SK-N-SH (cell line): ENCODE measurements around the gene VPS13C. TPM values are rescaled to one million over a fixed set of nuclear protein-coding genes. Genes with fewer than 3 reads are reported as not detected.

Experiments used
- CTCF ChIA-PET: fragments of 300-600, 350-600 bp; formaldehyde crosslinking; extraction: SDS; loops from one replicate; lab custom pipeline; 2021; lab: Yijun Ruan, JAX
- POLR2A ChIA-PET: fragments of 350-600 bp; sonication (Branson Sonifier 250); formaldehyde crosslinking; extraction: SDS; loops from one replicate; lab custom pipeline; 2020; ENCODE audit warnings: antibody characterized with exemption, inconsistent platforms; lab: Yijun Ruan, JAX
- DNase-seq: peaks from one replicate; pipeline ENCODE4 v3.0.0; 2012
- H2AFZ ChIP-seq: fragments of 200-600 bp; sonication (generic); 2 replicates; pipeline ENCODE4 v1.8.1; 2016; ENCODE audit warnings: antibody characterized with exemption, mild to moderate bottlenecking, low read depth
- H3F3A ChIP-seq: fragments of 200-600 bp; sonication (generic); replicated peaks from 2 replicates; pipeline ENCODE3; 2016; ENCODE audit warnings: antibody characterized with exemption, mild to moderate bottlenecking; ENCODE audit not compliant: insufficient read depth
- H3K27ac ChIP-seq, 2 experiments: fragments of 200-500 bp in 1 of 2; fragments of 200-600 bp in 1 of 2; sonication (Bioruptor generic) in 1 of 2; sonication (generic), shearing (Covaris generic) in 1 of 2; 2 replicates each; pipeline versions ENCODE4 v1.5.1 to v1.6.1; 2014 to 2016; ENCODE audit warnings: low read depth in 2 of 2, inconsistent platforms in 1 of 2, low read length in 1 of 2, mild to moderate bottlenecking in 1 of 2, mixed read lengths in 1 of 2
- H3K27me3 ChIP-seq: fragments of 200-600 bp; sonication (generic), shearing (Covaris generic); 2 replicates; pipeline ENCODE4 v1.6.1; 2016; ENCODE audit warnings: mixed run types; ENCODE audit not compliant: insufficient read depth
- H3K36me3 ChIP-seq, 2 experiments: fragments of 200-500 bp in 1 of 2; fragments of 200-600 bp in 1 of 2; sonication (Bioruptor generic) in 1 of 2; sonication (generic) in 1 of 2; replicated peaks in 1 of 2; 2 replicates each; pipeline versions ENCODE3 to v1.5.1; 2014 to 2016; ENCODE audit warnings: low read length in 1 of 2, mild to moderate bottlenecking in 1 of 2; ENCODE audit not compliant: insufficient read depth in 2 of 2, control insufficient read depth in 1 of 2
- H3K4me1 ChIP-seq, 2 experiments: fragments of 200-500 bp in 1 of 2; fragments of 200-600 bp in 1 of 2; sonication (Bioruptor generic) in 1 of 2; sonication (generic), shearing (Covaris generic) in 1 of 2; 2 replicates each; pipeline versions ENCODE4 v1.5.1 to v1.6.1; 2014 to 2016; ENCODE audit warnings: low read depth in 1 of 2, low read length in 1 of 2, mixed run types in 1 of 2; ENCODE audit not compliant: insufficient read depth in 2 of 2, control insufficient read depth in 1 of 2
- H3K4me2 ChIP-seq: fragments of 200-600 bp; sonication (generic), shearing (Covaris generic); 2 replicates; pipeline ENCODE4 v1.6.1; 2017; ENCODE audit warnings: mixed run types
- H3K4me3 ChIP-seq, 2 experiments: fragments of 200-500 bp in 1 of 2; fragments of 200-600 bp in 1 of 2; sonication (Bioruptor generic) in 1 of 2; sonication (generic), shearing (Covaris generic) in 1 of 2; 2 replicates each; pipeline versions ENCODE4 v1.5.1 to v1.8.1; 2014 to 2016; ENCODE audit warnings: low read depth in 2 of 2, inconsistent platforms in 1 of 2, low read length in 1 of 2, mild to moderate bottlenecking in 1 of 2, mixed read lengths in 1 of 2, moderate library complexity in 1 of 2
- H3K79me2 ChIP-seq: fragments of 200-600 bp; sonication (generic); 2 replicates; pipeline ENCODE4 v1.8.1; 2017; ENCODE audit warnings: mild to moderate bottlenecking; ENCODE audit not compliant: insufficient read depth
- H3K9ac ChIP-seq: fragments of 200-600 bp; sonication (generic); 2 replicates; pipeline ENCODE4 v1.6.1; 2017; ENCODE audit warnings: mixed run types
- H3K9me2 ChIP-seq: fragments of 200-600 bp; sonication (generic); 2 replicates; pipeline ENCODE4 v1.6.1; 2017; ENCODE audit warnings: mixed run types
- H3K9me3 ChIP-seq: fragments of 200-600 bp; sonication (generic); 2 replicates; pipeline ENCODE4 v1.6.1; 2017; ENCODE audit warnings: mixed run types, mild to moderate bottlenecking, moderate library complexity
- H4K20me1 ChIP-seq: fragments of 200-600 bp; sonication (generic); 2 replicates; pipeline ENCODE4 v1.6.1; 2017; ENCODE audit warnings: mild to moderate bottlenecking, mixed run types; ENCODE audit not compliant: insufficient read depth
- CHD2 ChIP-seq: fragments of 150-350 bp; IDR thresholded peaks from 2 replicates; pipeline ENCODE4 v1.6.1; 2018; ENCODE audit warnings: low read length; ENCODE audit not compliant: partially characterized antibody
- FOXJ3 ChIP-seq: sonication (generic); formaldehyde crosslinking; IDR thresholded peaks from 2 replicates; pipeline ENCODE4 v1.5.1; 2020; ENCODE audit warnings: mild to moderate bottlenecking, missing genetic modification reagents
- GABPA ChIP-seq: IDR thresholded peaks from 2 replicates; pipeline ENCODE4 v1.4.0; 2012; ENCODE audit warnings: low read depth, mild to moderate bottlenecking
- GATA2 ChIP-seq: sonication (generic); formaldehyde crosslinking; IDR thresholded peaks from 2 replicates; pipeline ENCODE4 v1.5.0; 2020; ENCODE audit warnings: mild to moderate bottlenecking, missing genetic modification reagents
- IRF3 ChIP-seq: fragments of 150-350 bp; IDR thresholded peaks from 2 replicates; pipeline ENCODE4 v1.6.1; 2016; ENCODE audit warnings: mild to moderate bottlenecking, low read depth, low read length
- MAX ChIP-seq: IDR thresholded peaks from 2 replicates; pipeline ENCODE4 v1.4.0; 2012; ENCODE audit warnings: low read depth
- MEF2A ChIP-seq: IDR thresholded peaks from 2 replicates; pipeline ENCODE4 v1.4.0; 2012; ENCODE audit warnings: low read depth, borderline replicate concordance
- MXI1 ChIP-seq: IDR thresholded peaks from 2 replicates; pipeline ENCODE4 v1.6.1; 2012; ENCODE audit warnings: mild to moderate bottlenecking, low read depth, low read length, improper control_type of control experiment
- NRF1 ChIP-seq: IDR thresholded peaks from 2 replicates; pipeline ENCODE4 v1.6.1; 2012; ENCODE audit warnings: low read depth, mild to moderate bottlenecking, low read length
- POLR2AphosphoS5 ChIP-seq: IDR thresholded peaks from 2 replicates; pipeline ENCODE4 v1.6.1; 2012; ENCODE audit warnings: low read depth, low read length
- RAD21 ChIP-seq: IDR thresholded peaks from 2 replicates; pipeline ENCODE4 v1.6.1; 2012; ENCODE audit warnings: mild to moderate bottlenecking, low read length
- RCOR1 ChIP-seq: fragments of 150-350 bp; IDR thresholded peaks from 2 replicates; pipeline ENCODE4 v1.6.1; 2017; ENCODE audit warnings: antibody characterized with exemption, low read length
- SIN3A ChIP-seq: IDR thresholded peaks from 2 replicates; pipeline ENCODE4 v1.6.1; 2012; ENCODE audit warnings: low read depth, mild to moderate bottlenecking, low read length, moderate library complexity, borderline replicate concordance
- SMC3 ChIP-seq: IDR thresholded peaks from 2 replicates; pipeline ENCODE4 v1.6.1; 2012; ENCODE audit warnings: low read depth, low read length, improper control_type of control experiment
- USF1 ChIP-seq: IDR thresholded peaks from 2 replicates; pipeline ENCODE4 v1.4.0; 2012; ENCODE audit warnings: low read depth, borderline replicate concordance
- USF2 ChIP-seq: fragments of 150-350 bp; IDR thresholded peaks from 2 replicates; pipeline ENCODE4 v1.6.1; 2017; ENCODE audit warnings: antibody characterized with exemption, low read length, low read depth, borderline replicate concordance
- WGBS: methylation state at CpG from one replicate; pipeline ENCODE4 v1.1.6; 2017; ENCODE audit warnings: low lambda C conversion rate; 5-methylcytosine and 5-hydroxymethylcytosine counted together
- polyA plus RNA-seq, 3 experiments: library from polyadenylated mRNA; depleted of rRNA; stranded (reverse); fragments of >200 nt; gene quantifications; 2 replicates each; pipeline ENCODE4 v1.2.3, GENCODE V29; 2012

Gene VPS13C
- polyA plus RNA-seq, 1 of the 3 experiments (the other 2 are of a cell fraction): 5.7 TPM

- WGBS: 56% methylated on average over 12 of the region's 12 CpGs
- no peak for DNase-seq
- peak overlapping the region; percentile 89 for H3K4me2 ChIP-seq
These were observed 641 bp upstream of the VPS13C start for GRCh38 chr15:62060896-62061280.

GRCh38 chr15:62059816-62060112, 483 bp downstream of the VPS13C start:
- 0% methylated on average over 8 of the region's 19 CpGs for WGBS
- H3K4me3 ChIP-seq: peak overlapping the region; percentile 74 to 92
- no peaks in the 10 kb centered on the region for H3K9me3 ChIP-seq
- peak overlapping the region; percentile 89 for H3K4me2 ChIP-seq
- DNase-seq: no peak
- H4K20me1 ChIP-seq: peaks cover 11% of the 10 kb centered on the region; the same call in 1 of the 2 replicates
- peaks cover 0 to 7% of the 10 kb centered on the region in 2 experiments; a peak in 2 of 4 replicates for H3K4me1 ChIP-seq
- H3K27me3 ChIP-seq: no peaks in the 10 kb centered on the region
- peak overlapping the region; percentile 78 for H3K9ac ChIP-seq
- peaks cover 0 to 2% of the 10 kb centered on the region in 2 experiments for H3K36me3 ChIP-seq
- H3K79me2 ChIP-seq: peaks cover 51% of the 10 kb centered on the region
- CTCF ChIA-PET: interaction anchor here (0.6 to 4.7 kb wide), 32 partner anchors 8 to 247 kb away, joined by 3 to 27 read pairs (median 4); no protein-coding TSS in a partner anchor
- H3K9me2 ChIP-seq: no peaks in the 10 kb centered on the region
- H3K27ac ChIP-seq: peak overlapping the region; percentile 76 to 89
- POLR2A ChIA-PET: no interaction called here
- H3F3A ChIP-seq: peaks cover 8% of the 10 kb centered on the region
- 0 out of 2 replicates have a peak, but pooled peaks have one; percentile 12 for TF ChIP-seq MAX
- TF ChIP-seq RAD21: 0 out of 2 replicates have a peak, but pooled peaks have one; percentile 9
- peak; percentile 62 for TF ChIP-seq GATA2 (CRISPR knock-in tag)
- peak; percentile 46 for TF ChIP-seq CHD2
- TF ChIP-seq NRF1: no peak
- TF ChIP-seq, all 33 proteins: peak for 4
- H2AFZ ChIP-seq: peak overlapping the region; percentile 79

More at GRCh38 chr15:62060896-62061280, 641 bp upstream of the VPS13C start:
- Histone ChIP-seq H4K20me1 (peaks cover 9% of the 10 kb centered on the region; the same call in 1 of the 2 replicates), H3K4me1 (peaks cover 0 to 7% of the 10 kb centered on the region in 2 experiments; a peak in 2 of 4 replicates), H3K9me2 (no peaks in the 10 kb centered on the region), H3K27me3 (no peaks in the 10 kb centered on the region), H3K9me3 (no peaks in the 10 kb centered on the region), H3K79me2 (peaks cover 40% of the 10 kb centered on the region), H3K27ac (peak overlapping the region; percentile 76 to 91; a peak in 3 of 4 replicates), H3K36me3 (peaks cover 0 to 2% of the 10 kb centered on the region in 2 experiments), H2AFZ (peak overlapping the region; percentile 96), H3K4me3 (peak overlapping the region; percentile 74 to 92), H3K9ac (peak overlapping the region; percentile 78; the same call in 1 of the 2 replicates), H3F3A (peaks cover 8% of the 10 kb centered on the region)
- POLR2A ChIA-PET: interaction anchor here (1.2 kb wide), 1 partner anchor 104 kb away, joined by 3 read pairs; the partner anchor contains the start of gene C2CD4B
- TF ChIP-seq USF1 (no peak), FOXJ3 (no peak), NRF1 (no peak), USF2 (no peak), GABPA (no peak), POLR2AphosphoS5 (no peak), RCOR1 (no peak), IRF3 (no peak), SMC3 (no peak), MAX (no peak), MEF2A (no peak), MXI1 (no peak), SIN3A (no peak)
- CTCF ChIA-PET: interaction anchor here (0.6 to 4.7 kb wide), 37 partner anchors 8 to 1093 kb away, joined by 3 to 27 read pairs (median 4); partner anchors contain the start of gene C2CD4B
